Hepatocyte (in vitro differentiated cells): ENCODE measurements around the gene PLXND1.

Experiments used
- EZH2 ChIP-seq: fragments of 200-600 bp; sonication (generic); IDR thresholded peaks from 2 replicates; pipeline ENCODE4 v1.6.1; 2016; ENCODE audit warnings: antibody characterized with exemption, mild to moderate bottlenecking, borderline replicate concordance
- TF ChIP-seq, protein P1 (sequence below): fragments of 200-600 bp; sonication (generic); IDR thresholded peaks from 2 replicates; pipeline ENCODE4 v1.5.1; 2016; ENCODE audit warnings: antibody characterized with exemption, mild to moderate bottlenecking; ENCODE audit not compliant: poor library complexity

DNA sequence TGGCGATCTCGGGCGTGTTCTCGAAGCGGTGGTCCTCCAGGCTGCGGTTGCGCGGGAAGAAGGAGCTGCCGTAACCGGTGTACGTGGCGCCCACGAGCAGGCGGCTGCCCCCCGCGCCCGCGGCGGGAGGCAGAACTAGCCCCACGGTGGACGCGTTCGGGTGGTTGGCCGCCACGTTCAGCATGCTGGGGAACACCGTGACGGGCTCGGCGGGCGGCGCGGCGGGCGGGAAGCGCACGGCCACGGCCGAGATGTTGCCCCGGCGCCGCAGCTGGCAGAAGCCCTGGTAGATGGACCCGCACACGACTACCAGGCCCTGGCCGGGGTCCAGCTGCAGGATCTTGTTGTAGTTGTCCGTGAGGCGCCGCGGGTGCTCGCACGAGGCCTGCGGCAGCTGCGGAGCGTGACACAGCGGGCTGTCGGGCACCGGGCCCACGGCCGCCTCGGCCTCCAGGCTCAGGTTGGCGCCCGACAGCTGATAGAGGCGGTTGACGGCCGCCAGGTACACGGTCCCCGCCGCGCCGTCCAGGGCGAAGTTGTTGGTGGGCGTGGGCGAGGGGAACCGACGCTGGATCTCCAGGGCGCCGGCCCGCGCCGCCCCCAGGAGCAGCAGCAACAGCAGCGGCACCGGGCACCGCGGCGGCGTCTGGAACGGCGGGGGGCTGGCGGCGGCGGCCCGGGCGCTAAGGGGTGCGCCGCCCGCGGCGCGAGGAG lies 397 bp downstream of the PLXND1 start:
- TF ChIP-seq, protein P1, sequence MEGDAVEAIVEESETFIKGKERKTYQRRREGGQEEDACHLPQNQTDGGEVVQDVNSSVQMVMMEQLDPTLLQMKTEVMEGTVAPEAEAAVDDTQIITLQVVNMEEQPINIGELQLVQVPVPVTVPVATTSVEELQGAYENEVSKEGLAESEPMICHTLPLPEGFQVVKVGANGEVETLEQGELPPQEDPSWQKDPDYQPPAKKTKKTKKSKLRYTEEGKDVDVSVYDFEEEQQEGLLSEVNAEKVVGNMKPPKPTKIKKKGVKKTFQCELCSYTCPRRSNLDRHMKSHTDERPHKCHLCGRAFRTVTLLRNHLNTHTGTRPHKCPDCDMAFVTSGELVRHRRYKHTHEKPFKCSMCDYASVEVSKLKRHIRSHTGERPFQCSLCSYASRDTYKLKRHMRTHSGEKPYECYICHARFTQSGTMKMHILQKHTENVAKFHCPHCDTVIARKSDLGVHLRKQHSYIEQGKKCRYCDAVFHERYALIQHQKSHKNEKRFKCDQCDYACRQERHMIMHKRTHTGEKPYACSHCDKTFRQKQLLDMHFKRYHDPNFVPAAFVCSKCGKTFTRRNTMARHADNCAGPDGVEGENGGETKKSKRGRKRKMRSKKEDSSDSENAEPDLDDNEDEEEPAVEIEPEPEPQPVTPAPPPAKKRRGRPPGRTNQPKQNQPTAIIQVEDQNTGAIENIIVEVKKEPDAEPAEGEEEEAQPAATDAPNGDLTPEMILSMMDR = no peak
- peak; percentile 45 for TF ChIP-seq EZH2
